HG03196 (cell line): ENCODE measurements around the gene C1QTNF5.

ENCODE experiments used
- ATAC-seq: cut with Tn5 transposase; IDR thresholded peaks from one replicate; pipeline ENCODE4 v1.9.1; 2021; ENCODE audit not compliant: unreplicated experiment

The C1QTNF5 gene

GRCh38 chr11:119318240-119319135 lies 22.2 kb downstream of the C1QTNF5 start:
- ATAC-seq: no peak

DNA sequence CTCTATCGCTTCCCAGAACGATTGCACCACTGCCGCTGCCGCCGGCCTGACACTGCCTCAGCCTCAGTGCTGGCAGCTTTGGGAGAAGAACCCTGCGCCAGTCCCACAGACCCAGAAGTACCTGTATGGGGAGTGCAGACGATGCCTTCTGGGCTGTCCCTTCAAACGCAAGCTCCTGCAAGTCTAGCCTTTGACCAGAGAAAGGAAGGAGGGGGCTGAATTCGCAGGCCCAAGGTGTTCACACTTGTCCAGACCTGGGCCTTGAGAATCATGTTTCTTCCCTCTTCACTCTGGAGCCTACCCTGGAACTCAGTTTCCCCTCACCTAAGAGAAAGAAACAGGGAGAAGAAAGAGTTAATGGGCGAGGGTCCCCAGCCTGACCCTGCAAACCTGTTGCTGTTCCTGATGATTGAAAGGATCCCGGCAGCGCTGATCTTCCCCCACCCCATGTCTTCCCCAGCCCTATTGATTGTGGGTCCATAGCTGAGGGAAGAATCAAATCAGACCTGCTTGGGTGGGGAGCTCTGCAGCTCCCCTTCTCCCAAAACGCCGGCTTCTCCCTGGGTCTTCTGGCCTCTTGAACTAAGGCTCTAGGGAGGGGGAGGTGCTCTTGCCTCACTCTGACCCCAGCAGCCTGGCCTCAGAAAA lies 23.0 kb downstream of the C1QTNF5 start:
- ATAC-seq: no peak

- ATAC-seq: no peak
Measured at GRCh38 chr11:119316729-119317591, 23.7 kb downstream of the C1QTNF5 start, which contains the start of gene MCAM. Gene MCAM (minus strand): TSS chr11:119317130. CDS start chr11:119317101, 29 bp downstream.

- no peak for ATAC-seq
Measured at GRCh38 chr11:119316016-119316728, 24.5 kb downstream of the C1QTNF5 start.

GRCh38 chr11:119315131-119316015 lies 25.3 kb downstream of the C1QTNF5 start:
- ATAC-seq: no peak

- no peak for ATAC-seq
Measured at GRCh38 chr11:119314726-119315125, 26.0 kb downstream of the C1QTNF5 start.

DNA sequence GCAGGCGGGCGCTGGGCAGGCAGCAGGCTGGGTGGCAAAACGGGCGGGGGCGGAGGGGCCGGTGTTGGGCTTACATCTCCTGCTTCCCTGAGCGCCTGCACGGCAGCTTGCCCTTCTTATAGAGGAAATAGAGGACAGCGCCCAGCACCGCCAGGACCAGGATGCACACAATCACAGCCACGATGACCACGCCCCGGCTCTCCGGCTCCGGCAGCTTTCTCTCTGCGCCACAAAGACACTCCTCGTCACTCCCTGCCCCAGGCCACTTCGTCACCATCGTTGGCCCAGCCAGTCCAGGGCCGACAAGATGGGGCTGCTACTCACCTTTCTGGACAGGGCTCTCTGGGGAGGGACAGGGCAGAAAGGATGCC lies 30.0 kb downstream of the C1QTNF5 start:
- ATAC-seq: no peak

- ATAC-seq: no peak
Measured at GRCh38 chr11:119309953-119310681, 30.6 kb downstream of the C1QTNF5 start.

- ATAC-seq: no peak
Measured at GRCh38 chr11:119309411-119309810, 31.3 kb downstream of the C1QTNF5 start.

GRCh38 chr11:119307974-119308373 lies 32.7 kb downstream of the C1QTNF5 start:
- no peak for ATAC-seq

GRCh38 chr11:119307219-119307618 lies 33.5 kb downstream of the C1QTNF5 start:
- ATAC-seq: no peak

- no peak for ATAC-seq
Measured at GRCh38 chr11:119306373-119306890, 34.3 kb downstream of the C1QTNF5 start.

DNA sequence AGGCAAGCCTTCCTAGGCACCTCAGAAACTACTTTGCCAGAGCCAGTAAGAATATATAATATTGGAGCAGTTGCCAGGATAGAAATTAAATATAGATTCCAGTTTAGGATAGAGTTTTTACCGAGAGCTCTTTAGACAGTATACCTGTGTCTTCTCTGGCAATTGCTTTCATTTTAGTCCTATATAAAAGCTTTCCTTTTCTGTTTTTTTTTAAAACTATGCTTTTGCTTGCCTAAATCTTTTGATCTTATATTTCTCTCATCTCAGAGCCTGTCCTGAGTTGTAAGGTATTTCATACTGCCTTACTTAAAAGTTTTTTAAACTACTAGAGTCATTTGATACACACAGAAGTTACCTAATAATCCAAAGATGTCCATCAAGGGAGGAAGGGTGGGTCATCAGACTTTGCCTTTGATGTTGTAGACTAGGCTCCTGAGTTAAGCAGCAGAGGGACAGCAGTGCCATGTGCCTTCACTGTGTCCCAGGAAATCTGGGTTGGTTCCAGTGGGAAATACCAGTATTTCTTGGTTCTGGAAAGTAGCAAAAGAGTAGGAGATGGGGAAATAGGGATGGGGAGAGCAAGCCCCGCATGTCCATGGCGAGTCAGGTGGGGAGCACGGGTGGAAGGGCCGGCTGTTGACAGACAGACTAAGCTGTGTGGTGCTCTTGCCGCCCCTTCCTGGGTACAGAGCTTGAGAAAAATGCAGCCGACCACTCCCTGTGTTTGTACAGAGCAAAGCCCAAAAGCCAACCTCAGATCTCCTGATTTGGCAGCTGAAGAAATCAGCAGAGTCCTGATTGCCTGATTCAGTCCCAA lies 34.9 kb downstream of the C1QTNF5 start:
- no peak for ATAC-seq

DNA sequence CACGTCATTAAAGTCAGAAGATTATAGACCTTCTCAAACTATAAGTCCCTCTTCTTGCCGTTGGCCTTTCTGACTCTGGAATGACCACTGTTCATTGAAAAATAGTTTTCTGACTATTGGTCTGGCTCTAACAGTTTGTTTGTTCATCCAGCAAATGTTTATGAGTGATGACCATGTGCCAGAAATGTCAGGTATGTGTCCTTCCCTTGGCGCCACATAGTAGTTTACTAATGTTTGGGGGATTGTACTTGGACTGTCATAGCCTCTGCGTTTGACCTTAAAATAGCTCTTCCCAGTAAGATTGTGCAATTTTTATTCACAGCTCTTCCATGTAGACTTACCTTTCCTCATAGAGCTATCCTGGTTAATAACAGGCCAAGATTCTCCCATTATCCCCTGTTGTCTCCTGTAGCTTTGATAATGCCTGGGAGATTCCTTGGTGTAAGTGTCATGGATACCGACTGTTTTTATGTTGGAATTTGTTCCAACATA lies 37.4 kb downstream of the C1QTNF5 start:
- no peak for ATAC-seq

DNA sequence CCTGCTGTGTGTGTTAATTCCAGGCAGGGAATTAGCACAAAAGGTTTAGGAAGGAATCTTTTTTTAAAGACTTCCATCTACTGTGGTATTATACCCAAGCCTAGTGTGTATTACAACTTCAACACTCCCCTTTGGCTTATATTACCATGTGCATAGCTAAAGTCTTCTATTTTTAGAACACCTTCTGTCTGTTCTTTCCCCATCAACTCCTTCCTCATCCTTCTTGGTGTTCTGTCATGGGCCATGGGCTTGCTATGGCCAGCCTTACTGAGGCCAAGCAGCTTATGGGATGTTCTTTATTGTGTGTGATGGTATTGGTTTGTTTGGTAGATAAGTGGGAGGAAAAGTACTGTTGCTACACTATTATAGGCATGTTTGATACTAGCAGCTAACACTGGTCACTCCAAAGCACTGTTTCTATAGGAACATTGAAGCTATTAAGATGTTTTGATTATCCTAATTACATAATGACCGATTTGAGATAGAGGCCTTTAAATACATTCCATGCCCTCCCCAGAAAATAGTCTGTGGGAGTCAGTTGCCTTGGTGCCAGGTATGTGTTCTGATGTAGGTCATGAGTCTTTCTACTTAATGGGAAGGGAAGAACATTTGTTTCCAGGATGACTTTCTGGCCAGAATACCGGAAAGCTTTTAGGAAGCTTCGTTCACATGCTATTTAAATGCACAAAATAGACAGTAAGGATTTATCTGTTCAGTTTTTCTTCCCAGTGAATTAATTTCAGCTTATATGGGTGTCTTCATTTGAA lies 40.3 kb downstream of the C1QTNF5 start:
- ATAC-seq: no peak

GRCh38 chr11:119299416-119299815 lies 41.3 kb downstream of the C1QTNF5 start:
- ATAC-seq: no peak

DNA sequence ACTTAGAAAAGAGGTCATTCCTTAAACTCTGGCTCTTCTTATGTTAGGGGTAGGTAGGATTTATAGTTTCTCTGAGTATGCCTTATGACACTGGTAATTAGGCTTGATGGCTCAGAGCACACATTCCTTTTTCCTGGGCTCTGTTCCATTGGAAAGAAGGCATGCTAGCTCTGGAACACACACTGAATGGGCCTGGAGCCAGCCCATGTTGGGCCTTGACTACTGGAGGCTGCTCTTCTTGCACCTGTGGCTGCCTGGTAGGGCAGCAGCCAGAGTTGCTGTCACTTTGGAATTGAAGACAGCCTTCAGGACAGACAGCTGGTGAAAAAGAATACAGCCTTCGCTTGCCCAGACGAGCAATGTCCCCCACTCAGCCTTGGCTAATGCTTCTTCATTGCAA lies 42.0 kb downstream of the C1QTNF5 start:
- no peak for ATAC-seq
